Measurements from ENCODE around the gene KRTAP10-4.

GRCh38 chr21:44537930-44538911 is 35.3 kb upstream of the KRTAP10-4 start:
- no peak for TF ChIP-seq CTCF (IDR thresholded peaks at IDR 0.05)
- TF ChIP-seq RFX5 (IDR thresholded peaks at IDR 0.05), result no peak
- TF ChIP-seq POLR2A (IDR thresholded peaks at IDR 0.05; ENCODE audit: low read length), result no peak
- no peak for TF ChIP-seq ZC3H11A (IDR thresholded peaks at IDR 0.05)
- TF ChIP-seq RCOR1 (IDR thresholded peaks at IDR 0.05; ENCODE audit: low read depth, low read length), result no peak
- no peak for TF ChIP-seq REST (IDR thresholded peaks at IDR 0.05)
- TF ChIP-seq SMC3 (IDR thresholded peaks at IDR 0.05), result no peak
- no peak for TF ChIP-seq PBX3 (IDR thresholded peaks at IDR 0.05)
- no peak for TF ChIP-seq ZSCAN20 (CRISPR knock-in tag; IDR thresholded peaks at IDR 0.05)
- TF ChIP-seq KDM1A (IDR thresholded peaks at IDR 0.05; ENCODE audit: low read depth), result no peak
- no peak for TF ChIP-seq SREBF2 (IDR thresholded peaks at IDR 0.05)

All from A549 (cell line).